GM19238 (cell line): ENCODE results near the gene DLX5.
"Not testable (repeated sequence)": the region's sequence is repeated elsewhere in the genome, so short reads cannot be mapped to it uniquely, and the experiment has no call there.

ENCODE experiments used
- DNase-seq: peaks from one replicate; pipeline ENCODE4 v3.0.0; 2011; ENCODE audit warnings: low spot score; ENCODE audit not compliant: insufficient read length

Gene DLX5

GRCh38 chr7:97024209-97025129 is at the start of gene DLX5:
Gene DLX5 (minus strand): TSS chr7:97024831. CDS start chr7:97024623, 208 bp downstream.
- no peak for DNase-seq

GRCh38 chr7:97072025-97072424 is 47.4 kb upstream of the DLX5 start:
- DNase-seq, result not testable (repeated sequence)

- peak; percentile 22 for DNase-seq
These were observed 40.4 kb upstream of the DLX5 start for GRCh38 chr7:97064972-97065587.

GRCh38 chr7:97064020-97064419 is 39.4 kb upstream of the DLX5 start:
- no peak for DNase-seq

GRCh38 chr7:97043281-97043680 is 18.6 kb upstream of the DLX5 start:
- DNase-seq, result no peak

- no peak for DNase-seq
These were observed 14.9 kb upstream of the DLX5 start for GRCh38 chr7:97039374-97040065.

GRCh38 chr7:97034213-97034852 is 9.7 kb upstream of the DLX5 start:
- DNase-seq, result not testable (repeated sequence)

- DNase-seq, result peak; percentile 60
These were observed 3.0 kb upstream of the DLX5 start for GRCh38 chr7:97027427-97028234.

GRCh38 chr7:97026715-97027426 is 2.2 kb upstream of the DLX5 start:
- DNase-seq, result no peak

- no peak for DNase-seq
These were observed 1.5 kb upstream of the DLX5 start for GRCh38 chr7:97025983-97026714.

GRCh38 chr7:97025130-97025499 is 484 bp upstream of the DLX5 start:
- no peak for DNase-seq

GRCh38 chr7:97022491-97023306 is 1.9 kb downstream of the DLX5 start:
- no peak for DNase-seq

GRCh38 chr7:97021747-97022490 is 2.7 kb downstream of the DLX5 start:
- no peak for DNase-seq

- DNase-seq, result no peak
These were observed 3.5 kb downstream of the DLX5 start for GRCh38 chr7:97020996-97021746.

GRCh38 chr7:97020601-97020995 is 4.0 kb downstream of the DLX5 start:
- no peak for DNase-seq

GRCh38 chr7:97019710-97020225 is 4.9 kb downstream of the DLX5 start:
- no peak for DNase-seq
